ENCODE results near the gene KLHL40. TPM values are rescaled to one million over a fixed set of nuclear protein-coding genes. Genes with fewer than 3 reads are reported as not detected.

The KLHL40 gene
- total RNA-seq, 4 donors from 2014 or later, result not detected

GRCh38 chr3:42662037-42662812 lies 23.1 kb upstream of the KLHL40 start:
- TF ChIP-seq CTCF (IDR thresholded peaks at IDR 0.05; ENCODE audit: low read depth), result no peak

GRCh38 chr3:42662813-42663535 lies 22.4 kb upstream of the KLHL40 start:
- no peak for TF ChIP-seq CTCF (IDR thresholded peaks at IDR 0.05; ENCODE audit: low read depth)

- no peak for TF ChIP-seq CTCF (IDR thresholded peaks at IDR 0.05; ENCODE audit: low read depth)
Measured at GRCh38 chr3:42663581-42664437, 21.5 kb upstream of the KLHL40 start.

GRCh38 chr3:42664438-42664803 lies 20.9 kb upstream of the KLHL40 start:
- no peak for TF ChIP-seq CTCF (IDR thresholded peaks at IDR 0.05; ENCODE audit: low read depth)

GRCh38 chr3:42665050-42665878 lies 20.1 kb upstream of the KLHL40 start:
- no peak for TF ChIP-seq CTCF (IDR thresholded peaks at IDR 0.05; ENCODE audit: low read depth)

GRCh38 chr3:42666022-42666421 lies 19.3 kb upstream of the KLHL40 start:
- TF ChIP-seq CTCF (IDR thresholded peaks at IDR 0.05; ENCODE audit: low read depth), result no peak

All from subcutaneous adipose tissue (tissue), 4 donors.